Mammary epithelial cell (primary cell): ENCODE data around the gene PI4KB.

ENCODE experiments used
- CTCF ChIP-seq, 2 donors: IDR thresholded peaks in 1 of 2; conservative IDR thresholded peaks in 1 of 2; 2 replicates each; pipeline ENCODE4 v1.5.1; 2011 to 2012; ENCODE audit warnings: inconsistent platforms in 2 of 2, low read length in 2 of 2, mild to moderate bottlenecking in 2 of 2, control low read depth in 1 of 2, low read depth in 1 of 2; ENCODE audit not compliant: insufficient read depth in 1 of 2; ENCODE audit errors: extremely low read depth in 1 of 2
- EZH2 ChIP-seq: IDR thresholded peaks from 2 replicates; pipeline ENCODE4 v1.6.1; 2012; ENCODE audit warnings: low read length, inconsistent platforms, borderline replicate concordance

GRCh38 chr1:151242442-151242841 is 84.8 kb downstream of the PI4KB start:
- TF ChIP-seq CTCF (conservative IDR thresholded peaks at IDR 0.05 in 1 of 2, IDR thresholded peaks at IDR 0.05 in 1 of 2; ENCODE audit: extremely low read depth in 1 of 2, insufficient read depth in 1 of 2, low read depth in 1 of 2, low read length in 2 of 2) (no peak), EZH2 (no peak)
